ENCODE results near the gene LRP8.

The LRP8 gene

DNA sequence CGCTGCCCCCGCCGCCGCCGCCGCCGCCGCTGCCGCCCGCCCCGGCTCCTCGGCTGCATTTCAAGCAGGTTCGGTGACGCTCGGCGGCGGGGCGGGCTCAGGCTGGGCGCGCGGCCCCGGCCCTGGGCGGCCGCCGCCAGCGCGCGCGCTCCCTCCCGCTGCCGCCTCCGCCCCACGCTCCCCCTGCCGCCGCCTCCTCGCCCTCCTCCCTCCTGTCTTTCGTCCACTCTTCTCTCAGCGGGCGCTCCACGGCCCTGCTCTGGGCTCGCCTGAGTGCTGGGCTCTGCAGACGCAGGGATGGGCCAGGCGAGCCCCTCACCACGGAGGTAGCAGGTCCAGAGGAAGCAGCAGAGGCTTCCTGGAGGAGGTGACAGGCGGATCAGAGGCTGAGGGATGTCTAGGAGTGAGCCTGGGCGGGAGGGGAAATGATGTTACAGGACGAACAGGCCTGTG, at the start of gene LRP8:
TSS of gene LRP8 (minus strand) at position 62 of the 453 bp plus-strand sequence. CDS start 158 bp downstream, outside the sequence.
- TF ChIP-seq, protein P1, sequence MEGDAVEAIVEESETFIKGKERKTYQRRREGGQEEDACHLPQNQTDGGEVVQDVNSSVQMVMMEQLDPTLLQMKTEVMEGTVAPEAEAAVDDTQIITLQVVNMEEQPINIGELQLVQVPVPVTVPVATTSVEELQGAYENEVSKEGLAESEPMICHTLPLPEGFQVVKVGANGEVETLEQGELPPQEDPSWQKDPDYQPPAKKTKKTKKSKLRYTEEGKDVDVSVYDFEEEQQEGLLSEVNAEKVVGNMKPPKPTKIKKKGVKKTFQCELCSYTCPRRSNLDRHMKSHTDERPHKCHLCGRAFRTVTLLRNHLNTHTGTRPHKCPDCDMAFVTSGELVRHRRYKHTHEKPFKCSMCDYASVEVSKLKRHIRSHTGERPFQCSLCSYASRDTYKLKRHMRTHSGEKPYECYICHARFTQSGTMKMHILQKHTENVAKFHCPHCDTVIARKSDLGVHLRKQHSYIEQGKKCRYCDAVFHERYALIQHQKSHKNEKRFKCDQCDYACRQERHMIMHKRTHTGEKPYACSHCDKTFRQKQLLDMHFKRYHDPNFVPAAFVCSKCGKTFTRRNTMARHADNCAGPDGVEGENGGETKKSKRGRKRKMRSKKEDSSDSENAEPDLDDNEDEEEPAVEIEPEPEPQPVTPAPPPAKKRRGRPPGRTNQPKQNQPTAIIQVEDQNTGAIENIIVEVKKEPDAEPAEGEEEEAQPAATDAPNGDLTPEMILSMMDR (IDR thresholded peaks at IDR 0.05; ENCODE audit: low read depth, low read length), result no peak

DNA sequence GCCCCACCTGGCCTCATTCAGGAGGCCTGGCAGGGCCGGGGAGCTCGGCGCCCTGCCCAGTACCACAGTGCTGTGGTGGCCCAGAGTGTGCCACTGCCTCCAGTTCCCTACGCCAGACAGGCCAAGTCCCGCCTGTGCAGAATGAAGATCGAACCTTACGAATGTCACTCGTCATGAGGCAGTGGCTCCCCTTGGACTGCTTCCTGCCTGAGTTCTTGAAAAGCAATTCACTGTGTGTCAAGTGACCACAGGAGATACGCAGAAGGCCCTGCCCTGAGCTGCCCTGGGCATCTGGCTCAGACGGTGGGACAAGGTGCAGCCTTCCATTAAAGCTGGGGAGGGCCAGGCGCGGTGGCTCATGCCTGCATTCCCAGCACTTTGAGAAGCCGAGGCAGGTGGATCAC, 49.6 kb upstream of the LRP8 start:
- no peak for DNase-seq (ENCODE audit: extremely low read depth, low read depth)
- TF ChIP-seq, protein P1 (IDR thresholded peaks at IDR 0.05; ENCODE audit: low read depth, low read length), result no peak

More for the DNA sequence above, at the start of gene LRP8:
- no peak for DNase-seq (ENCODE audit: extremely low read depth, low read depth)

DNA sequence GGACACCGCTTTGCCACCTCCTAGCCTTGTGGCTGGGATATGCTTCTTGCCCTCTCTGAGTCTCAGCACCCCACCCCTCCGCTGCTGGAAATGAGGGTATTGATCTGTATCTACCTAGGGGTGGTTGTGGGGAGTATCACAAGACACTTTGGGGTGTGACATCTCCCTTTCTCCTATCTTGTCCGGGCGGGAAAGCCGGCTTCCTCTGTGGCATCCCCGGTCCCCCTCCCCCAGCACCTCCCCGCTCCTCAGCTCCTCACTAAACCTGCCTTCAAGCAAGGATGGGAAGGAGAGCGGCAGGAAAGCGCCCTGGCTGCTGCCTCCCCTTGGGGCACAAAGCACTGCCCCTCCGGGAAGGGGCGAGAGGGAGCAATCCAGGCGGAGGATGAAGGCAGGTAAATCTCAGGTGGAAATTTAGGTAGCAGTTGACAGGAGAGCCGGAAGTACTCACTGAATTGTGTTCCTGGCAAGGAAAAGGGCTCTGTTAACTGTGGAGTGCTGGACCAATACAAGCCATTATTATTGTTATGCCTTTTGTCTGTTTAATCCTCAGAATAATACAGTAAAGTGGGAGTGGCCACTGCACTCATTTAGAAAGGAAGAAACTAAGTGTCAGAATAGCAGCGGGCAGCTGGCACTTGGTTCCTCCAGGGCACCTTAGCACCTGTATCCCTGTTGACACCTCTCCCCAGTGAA, 49.0 kb upstream of the LRP8 start:
- no peak for DNase-seq (ENCODE audit: extremely low read depth, low read depth)
- TF ChIP-seq, protein P1 (IDR thresholded peaks at IDR 0.05; ENCODE audit: low read depth, low read length), result no peak

DNA sequence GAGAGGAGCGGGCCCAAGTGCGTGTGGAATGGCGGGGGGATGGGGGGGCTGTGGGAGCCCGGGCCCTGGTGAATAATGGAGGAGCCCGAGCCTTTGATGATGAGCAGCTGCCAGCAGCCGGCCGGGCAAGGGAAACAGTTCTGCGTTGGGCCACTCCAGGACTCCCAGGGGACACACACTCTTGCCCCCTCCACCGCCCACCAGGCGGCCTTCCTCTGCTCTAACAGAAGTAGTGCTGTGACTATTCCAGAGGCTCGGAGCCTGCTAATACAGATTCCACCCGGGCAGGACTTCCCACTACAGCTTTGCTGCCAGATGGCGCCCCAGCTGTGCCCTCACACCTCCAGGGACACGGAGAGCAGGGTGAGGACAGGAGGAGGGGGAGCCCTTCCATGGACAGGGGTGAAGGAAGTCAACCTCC, 48.2 kb upstream of the LRP8 start:
- no peak for DNase-seq (ENCODE audit: extremely low read depth, low read depth)
- TF ChIP-seq, protein P1 (IDR thresholded peaks at IDR 0.05; ENCODE audit: low read depth, low read length), result no peak

DNA sequence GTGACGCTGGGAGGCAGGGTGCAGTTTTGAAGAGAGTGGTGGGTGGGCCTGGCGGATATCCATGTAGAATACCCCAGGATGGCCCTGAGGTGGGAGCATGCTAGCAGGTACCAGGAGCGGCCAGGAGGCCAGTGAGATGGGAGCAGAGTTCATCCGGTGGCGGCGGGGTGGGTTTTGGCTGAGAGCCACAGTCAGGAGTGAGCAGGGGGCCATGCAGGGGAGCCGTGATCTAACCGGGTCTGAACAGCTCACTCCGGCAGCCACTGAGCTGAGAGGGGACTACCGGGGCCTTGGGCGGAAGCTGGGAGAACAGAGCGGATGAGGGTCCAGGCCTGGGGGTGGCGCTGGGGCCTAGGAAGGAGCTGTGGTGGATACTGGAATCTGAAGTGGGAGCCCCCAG, 47.6 kb upstream of the LRP8 start:
- no peak for DNase-seq (ENCODE audit: extremely low read depth, low read depth)
- TF ChIP-seq, protein P1 (IDR thresholded peaks at IDR 0.05; ENCODE audit: low read depth, low read length), result no peak

GRCh38 chr1:53373246-53373645, 45.4 kb upstream of the LRP8 start:
- TF ChIP-seq, protein P1 (IDR thresholded peaks at IDR 0.05; ENCODE audit: low read depth, low read length), result no peak
- DNase-seq (ENCODE audit: extremely low read depth, low read depth), result no peak

- TF ChIP-seq, protein P1 (IDR thresholded peaks at IDR 0.05; ENCODE audit: low read depth, low read length), result no peak
- DNase-seq (ENCODE audit: extremely low read depth, low read depth), result no peak
Observed at GRCh38 chr1:53372501-53372951, 44.7 kb upstream of the LRP8 start.

Measured in AG09319 (cell line).